ENCODE results near the gene SGTA.

Gene SGTA

DNA sequence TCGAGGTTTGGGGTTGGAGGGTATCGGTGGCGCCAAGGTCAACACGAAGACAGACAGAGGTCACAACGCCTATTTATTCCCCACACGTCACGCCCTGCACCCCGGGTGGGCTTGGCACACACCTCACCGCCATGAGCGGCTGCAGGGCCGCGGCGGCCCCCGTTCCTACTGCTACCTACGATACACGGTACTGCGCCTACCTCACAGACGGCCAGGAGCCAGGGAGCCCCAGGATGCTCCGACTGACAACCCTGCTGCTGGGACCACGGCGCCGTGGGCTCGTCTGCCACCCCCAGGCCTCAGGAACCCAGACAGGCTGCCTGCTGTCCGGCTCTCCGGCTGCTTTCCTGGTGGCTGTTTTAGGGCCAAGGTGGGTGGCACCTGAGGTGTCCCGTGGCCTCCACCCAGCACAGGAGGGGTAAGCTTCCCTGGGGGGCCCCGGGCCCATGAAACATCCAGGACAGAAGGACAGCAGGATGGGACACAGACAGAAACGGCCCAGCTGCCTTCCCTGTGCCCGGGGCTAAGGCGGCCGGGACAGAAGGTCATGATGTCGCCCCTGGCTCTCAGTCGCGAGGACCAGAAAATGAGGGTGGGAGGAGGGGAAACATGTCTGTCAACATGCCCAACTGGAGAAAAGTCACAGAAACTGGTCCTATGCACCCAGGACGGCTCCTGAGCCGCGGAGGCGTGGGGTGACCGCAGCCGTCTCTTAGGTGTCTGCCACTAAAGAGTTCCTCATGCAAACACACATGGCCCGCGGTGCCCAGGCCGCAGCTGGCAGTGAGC lies 28.2 kb downstream of the SGTA start:
- no peak for DNase-seq (ENCODE audit: low read depth)

DNA sequence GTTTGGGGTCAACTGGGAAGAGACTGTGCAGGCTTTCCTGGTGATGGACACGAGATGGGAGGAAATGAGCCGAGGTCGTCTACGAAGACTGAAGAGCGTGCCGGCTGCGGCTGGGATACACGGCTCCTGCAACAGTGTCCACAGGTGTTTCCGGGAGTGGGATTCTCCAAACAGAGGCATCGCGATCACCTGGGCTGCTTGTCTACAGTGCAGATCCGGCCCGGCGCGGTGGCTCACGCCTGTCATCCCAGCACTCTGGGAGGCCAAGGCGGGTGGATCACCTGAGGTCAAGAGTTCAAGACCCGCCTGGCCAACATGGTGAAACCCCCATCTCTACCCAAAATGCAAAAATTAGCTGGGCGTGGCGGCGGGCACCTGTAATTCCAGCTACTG lies 31.6 kb downstream of the SGTA start:
- DNase-seq (ENCODE audit: low read depth), result no peak

DNA sequence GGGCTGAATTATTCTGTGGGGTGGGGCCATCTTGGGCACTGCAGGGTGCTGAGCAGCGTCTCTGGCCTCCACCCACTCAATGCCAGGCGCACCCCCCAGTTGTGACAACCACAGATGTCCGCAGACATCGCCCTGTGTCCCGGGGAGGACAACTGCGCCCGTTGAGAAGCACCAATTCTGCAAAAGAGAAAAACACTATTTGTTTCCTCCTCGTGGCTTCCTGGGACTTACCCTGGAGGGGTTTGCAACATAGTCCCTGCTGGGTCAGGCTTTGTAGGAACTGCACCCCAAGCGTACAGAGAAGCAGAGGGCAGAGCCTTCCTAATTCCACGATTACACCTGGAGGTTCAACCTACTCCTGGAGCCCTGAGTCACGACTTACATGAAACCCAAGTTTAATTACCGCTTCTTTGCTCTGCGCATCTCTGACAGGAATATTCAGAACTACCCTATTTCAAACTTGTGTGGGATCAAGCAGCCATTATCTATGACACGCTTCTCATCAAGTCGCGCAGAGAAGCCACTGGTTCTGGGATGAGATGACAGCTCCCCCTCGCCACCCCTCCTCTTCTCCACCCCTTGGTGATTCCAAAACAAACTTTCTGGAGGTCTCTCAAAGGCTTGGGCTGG lies 32.1 kb downstream of the SGTA start:
- DNase-seq (ENCODE audit: low read depth), result no peak

DNA sequence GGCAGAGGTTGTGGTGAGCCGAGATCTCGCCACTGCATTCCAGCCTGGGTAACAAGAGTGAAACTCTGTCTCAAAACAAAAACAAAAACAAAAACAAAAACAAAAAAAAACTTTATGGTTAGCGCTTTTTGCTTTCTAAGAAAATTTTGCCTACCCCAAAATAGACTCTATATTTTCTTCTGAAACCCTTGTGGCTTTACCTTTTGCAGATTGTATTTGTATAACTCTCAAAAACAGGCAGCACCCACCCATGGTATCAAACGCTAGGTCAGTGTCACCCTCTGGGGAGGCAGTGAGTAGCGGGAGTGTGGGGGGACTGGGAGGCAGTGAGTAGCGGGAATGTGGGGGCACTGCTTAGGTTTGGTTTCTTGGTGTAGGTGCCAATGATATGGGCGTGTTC lies 35.7 kb downstream of the SGTA start:
- no peak for DNase-seq (ENCODE audit: low read depth)

DNA sequence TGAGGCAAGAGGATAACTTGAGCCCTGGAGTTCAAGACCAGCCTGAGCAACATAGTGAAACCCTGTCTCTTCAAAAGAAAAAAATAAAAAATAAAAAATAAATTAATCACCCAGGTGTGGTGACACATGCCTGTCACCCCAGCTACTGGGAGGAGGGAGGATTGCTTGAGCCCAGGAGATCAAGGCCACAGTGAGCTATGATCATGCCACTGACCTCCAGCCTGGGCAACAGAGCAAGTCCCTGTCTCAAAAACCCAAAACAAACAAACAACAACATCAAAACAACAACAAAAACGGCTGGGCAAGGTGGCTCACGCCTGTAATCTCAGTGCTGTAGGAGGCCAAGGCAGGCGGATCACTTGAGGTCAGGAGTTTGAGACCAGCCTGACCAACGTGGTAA lies 39.0 kb downstream of the SGTA start:
- DNase-seq (ENCODE audit: low read depth), result no peak

DNA sequence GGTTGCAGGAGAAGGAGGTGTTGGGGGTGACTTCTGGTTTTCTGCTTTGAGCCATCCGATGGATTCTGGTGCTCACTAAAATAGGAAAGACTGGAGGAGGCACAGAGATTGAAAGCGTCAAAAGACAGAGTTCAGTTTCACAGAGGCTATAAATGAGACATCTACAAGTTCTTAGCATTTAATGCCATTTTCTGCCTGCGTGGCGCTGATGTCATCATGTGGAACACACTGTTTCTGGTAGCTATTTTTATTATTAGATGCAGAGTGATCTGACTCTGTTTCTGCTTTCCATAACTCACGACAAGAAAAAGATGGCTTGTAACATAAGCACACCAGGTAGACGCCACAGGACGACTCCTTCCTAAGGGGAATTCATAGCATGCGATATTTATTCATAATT lies 40.0 kb downstream of the SGTA start:
- no peak for DNase-seq (ENCODE audit: low read depth)

DNA sequence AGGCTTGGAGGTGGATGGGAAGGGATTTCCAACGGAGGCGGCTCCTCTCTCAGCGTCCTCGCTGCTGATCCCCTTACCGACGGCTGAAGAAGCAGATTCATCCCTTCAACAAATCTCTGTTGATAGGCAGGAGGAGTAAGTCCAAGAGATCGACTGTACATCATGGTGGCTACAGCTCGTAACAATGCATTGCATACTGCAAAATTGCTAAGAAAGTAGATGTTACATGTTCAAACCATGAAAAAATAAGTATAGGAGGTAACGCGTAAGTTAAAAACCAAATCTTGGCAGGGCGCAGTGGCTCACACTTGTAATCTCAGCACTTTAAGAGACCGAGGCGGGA lies 42.8 kb downstream of the SGTA start:
- DNase-seq (ENCODE audit: low read depth), result no peak

DNA sequence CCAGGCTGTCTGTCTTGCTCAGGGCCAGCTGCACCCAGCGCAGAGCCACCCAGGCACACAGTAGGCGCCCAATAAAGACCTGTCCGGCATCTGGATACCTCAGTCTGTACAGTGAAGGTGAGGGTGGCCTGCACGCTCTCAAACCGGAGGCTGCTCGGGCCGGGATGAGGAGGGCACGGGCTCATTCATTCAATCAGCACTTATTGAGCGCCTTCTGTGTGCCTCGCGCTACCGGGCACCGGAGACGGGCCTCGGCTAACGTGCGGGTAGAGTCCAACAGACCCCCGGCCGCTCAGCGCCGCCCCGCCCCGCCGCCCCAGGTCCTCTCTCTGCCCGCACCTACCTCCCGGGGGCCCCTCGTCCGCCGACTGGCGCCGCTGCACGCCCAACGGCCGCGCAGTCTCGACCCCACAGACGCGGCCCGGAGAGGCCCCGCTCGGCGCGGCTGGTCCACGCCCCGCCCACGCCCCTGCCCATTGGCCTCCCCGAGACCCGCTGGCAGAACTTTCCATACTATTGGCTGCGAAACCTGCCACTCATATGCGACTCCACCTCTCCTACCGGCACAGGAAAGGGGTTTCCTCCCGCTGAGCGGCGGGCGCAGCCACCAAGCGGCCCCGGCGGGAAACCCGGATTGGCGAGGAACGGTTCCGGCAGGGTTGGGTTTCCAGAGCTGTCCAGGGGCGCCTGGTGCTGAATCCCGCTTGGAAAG lies 43.3 kb downstream of the SGTA start, which contains the start of gene SLC39A3:
Gene SLC39A3 (minus strand): TSS at position 416 of the 712 bp plus-strand sequence. CDS start 2,760 bp downstream, outside the sequence.
- DNase-seq (ENCODE audit: low read depth), result peak; percentile 89

DNA sequence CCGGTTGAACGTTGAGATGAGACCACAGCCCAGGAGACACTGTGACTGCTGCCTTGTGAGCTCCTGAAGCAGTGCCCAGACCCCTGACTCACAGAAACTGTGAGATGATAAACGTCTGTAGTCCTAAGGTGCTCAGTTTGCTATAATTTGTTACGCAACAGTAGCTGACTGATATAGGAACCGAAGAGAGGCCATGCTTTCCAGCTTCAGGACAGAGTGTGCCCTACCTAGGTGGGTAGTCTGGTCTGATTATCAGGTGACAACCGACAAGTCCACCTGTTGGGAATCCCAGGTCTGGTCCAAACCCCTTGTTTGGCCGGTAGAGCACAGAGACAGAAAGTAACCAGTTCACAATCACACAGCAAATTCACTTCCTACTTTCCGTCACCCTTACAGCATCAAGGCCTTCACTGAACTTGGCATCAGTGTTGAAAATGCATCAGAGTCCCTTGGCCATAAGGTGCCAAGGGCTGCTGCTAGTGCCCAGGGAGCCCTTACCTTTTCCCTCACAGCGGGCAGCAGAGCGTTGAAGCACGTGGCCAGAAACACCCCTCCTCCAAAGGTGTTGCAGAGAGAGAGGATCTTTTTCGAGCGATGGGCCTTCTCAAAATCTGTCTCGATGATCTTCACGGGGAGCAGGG lies 46.4 kb downstream of the SGTA start:
- DNase-seq (ENCODE audit: low read depth), result no peak

DNA sequence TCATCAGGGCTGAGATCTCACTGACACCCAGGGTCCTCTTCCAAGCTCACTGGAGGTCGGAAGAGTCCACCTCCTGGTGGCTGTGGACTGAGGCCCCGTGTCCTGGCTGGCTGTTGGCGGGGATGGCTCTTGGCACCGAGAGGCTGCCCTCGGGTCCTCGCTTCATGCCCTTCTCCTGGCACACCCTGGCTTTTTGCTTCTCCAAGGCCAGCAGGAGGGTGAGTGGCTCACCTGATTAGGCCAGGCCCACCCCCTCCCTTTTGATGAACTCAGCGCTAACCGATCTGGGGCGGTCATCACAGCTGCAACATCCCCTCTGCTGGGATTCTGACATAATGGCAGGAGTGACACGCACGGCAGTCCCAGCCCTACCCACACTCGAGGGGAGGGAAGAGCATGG lies 47.7 kb downstream of the SGTA start:
- no peak for DNase-seq (ENCODE audit: low read depth)

DNA sequence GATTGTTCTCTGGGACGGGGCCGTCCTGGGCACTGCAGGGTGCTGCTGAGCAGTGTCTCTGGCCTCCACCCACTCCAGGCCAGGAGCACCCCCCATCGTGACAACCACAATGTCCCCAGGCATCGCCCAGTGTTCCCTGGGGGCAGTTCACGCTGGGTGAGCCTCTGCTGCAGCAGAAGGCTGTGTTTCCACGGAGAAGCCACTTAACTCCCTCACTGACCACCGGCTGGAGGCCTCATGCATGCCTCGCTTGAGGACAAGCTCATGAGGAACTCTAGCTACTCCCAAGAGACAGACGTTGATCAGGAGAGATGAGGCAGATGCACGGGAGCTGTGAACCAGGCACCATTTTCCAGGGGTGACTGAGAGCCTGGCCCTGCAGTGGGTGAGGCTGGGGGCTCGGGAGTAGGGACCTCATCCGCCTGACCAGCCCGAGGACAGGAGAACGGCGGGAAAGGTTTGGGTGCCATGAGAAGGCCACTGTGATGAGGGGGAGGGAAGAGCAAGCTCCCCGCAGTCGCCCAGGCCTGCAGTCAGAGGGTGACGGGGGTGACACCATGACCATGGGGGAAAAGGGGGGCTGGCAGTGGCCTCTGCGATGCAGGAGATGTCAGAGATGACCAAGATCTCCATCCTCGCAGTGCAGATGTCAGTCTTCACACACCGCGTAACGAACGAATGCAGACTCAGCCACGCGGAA lies 48.3 kb downstream of the SGTA start:
- DNase-seq (ENCODE audit: low read depth), result no peak

DNA sequence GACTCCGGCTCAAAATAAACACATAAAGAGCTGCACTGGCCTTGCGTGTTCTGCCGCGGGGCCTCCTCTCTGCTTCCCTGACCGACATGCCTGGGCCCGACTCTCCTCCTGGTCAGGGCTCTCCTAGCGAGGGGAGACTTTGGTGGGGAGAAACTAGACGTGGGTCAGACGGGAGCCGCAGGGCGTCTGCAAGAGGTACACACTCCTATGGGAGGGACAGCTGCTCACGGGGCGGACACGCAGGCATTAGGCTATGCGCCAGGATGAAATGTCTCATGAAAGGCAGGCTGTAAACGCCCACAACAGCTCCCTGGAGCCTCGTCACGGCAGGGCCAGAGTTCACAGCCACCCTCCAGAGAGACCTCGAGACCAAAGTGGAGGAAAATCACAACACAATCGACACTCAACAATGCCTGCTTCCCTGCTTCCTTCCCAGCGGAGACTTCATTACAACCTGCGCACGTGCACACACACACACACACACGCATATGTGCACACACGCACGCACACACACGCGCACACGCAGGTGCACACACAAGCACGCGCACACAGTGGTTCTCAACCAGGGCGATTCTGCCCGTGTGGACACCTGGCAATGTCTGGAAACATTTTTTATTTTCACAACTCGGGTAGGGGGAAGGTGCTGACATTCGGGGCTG lies 49.0 kb downstream of the SGTA start:
- no peak for DNase-seq (ENCODE audit: low read depth)

DNA sequence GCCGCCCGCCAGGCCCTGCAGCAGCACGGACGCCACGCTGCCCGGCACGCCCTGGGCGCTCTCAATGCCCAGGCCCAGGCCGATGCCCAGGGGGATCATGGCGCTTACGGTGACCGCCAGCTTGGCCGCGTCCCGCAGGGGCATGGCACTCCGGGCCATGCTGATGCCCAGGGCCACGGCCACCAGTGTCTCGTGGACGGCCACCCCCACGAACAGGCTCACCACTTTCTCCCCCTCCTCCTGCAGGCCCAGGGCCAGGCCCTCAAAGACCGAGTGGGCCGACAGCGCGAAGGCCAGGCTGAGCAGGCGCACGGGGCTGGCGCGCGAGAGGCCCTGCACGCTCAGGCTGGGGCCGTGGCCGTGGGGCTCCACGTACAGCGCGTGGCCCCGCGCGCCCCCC lies 50.2 kb downstream of the SGTA start:
- DNase-seq (ENCODE audit: low read depth), result no peak

DNA sequence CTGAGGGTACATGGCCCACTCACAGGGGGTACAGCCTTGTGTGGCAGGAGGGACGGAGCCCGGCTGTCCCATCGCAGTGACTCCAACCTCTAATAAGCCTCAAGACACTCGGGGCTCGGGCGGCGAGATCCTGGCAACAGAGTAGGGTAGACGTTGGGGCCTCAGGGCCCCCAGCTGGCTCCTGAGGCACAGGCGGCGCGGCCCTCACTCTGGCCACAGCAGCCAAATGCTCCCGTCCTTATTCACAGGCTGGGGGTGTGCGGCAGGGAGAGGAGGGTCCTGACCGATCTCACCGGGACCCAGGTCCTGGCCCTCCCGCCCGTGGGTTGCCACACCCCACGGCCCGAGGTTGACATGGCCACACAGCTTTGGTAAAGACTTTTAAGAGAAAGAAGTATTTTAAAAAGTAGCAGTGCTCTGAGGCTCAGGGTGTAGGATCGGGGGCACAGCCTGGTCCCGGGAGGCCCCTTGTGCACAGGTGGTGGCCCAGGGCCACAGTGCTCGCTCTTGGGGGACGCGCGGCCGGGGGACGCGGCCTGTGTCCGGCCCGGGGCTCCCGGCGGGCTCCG lies 50.8 kb downstream of the SGTA start:
- no peak for DNase-seq (ENCODE audit: low read depth)

DNA sequence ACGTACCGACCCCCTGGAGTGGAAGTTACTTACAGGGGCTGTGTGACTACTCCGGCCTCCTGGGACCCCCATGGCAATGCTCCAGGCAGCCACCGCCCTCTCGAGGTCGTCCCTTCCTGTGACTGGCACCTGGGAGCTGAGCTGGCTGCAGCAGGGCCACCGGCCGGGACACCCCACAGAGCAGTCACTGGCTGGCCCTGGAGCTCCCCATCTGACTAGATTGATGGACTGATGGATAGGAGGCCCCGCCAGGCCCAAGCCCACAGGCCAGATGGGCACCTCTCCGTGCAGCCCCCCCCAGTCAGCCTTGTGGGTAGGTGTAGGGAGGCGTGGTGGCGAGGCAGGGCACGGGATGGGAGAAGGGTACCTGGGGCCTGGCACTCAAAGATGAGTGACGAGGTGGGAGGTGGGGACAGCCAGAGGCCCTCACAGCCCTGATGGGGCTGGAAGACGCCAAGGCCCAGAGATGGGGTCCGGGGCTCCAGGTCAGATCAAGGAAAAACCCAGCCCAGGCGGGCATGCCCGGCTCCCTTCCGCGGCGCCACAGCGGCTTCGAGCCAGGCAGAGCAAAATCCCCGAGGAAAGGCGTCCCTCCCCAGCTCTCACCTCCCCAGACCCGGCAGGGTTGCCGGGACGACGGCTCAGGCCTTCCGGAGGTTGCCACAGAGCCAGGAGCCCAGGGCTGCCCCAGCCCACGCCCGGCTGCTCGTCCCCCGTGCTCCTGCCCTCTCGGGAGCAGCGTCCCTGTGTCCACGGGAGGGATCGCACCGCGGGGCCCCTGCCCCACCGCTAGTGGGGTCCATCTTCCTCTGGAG lies 51.7 kb downstream of the SGTA start:
- DNase-seq (ENCODE audit: low read depth), result no peak

DNA sequence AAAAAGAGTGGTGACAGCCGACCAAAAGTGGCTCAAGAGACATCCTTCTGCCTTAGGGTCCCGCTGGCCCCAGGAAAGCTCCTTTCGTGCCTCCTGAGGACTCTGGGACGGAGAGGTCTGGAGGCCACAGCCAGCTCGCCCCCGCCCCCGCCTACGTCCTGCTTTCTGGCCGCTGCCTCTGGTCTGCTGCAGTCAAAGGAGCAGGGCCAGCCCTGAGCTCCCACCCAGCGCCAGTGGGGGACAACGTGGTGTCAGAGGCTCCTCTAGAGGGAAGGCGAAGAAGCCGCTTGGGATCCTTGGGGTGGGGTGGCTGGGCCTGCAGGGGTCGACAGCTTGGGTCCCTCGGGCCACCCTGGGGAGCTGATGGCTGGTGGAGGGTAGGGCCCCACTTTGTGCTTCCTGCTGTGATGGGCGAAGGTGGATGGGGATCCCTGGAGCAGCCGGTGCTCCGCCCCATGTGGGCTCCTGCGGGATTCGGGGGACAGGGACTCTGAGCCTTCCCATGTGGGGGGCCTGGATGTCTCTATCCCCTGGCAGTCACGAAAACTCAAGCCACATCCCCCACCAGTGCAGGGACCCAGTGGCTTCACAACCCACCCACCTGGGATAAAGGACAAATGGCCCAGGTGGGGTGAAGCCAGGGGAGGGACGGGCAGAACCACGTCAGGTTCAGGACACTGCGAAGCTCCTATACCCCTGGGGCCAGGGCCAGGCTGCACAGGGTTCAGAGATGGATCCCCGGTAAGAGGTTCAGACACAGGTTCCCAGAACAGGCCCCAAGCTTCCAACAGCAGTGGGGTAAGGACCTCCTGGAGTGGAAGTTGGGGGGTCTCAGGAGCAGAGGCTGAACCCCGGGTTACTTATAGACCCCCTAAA lies 52.9 kb downstream of the SGTA start:
- no peak for DNase-seq (ENCODE audit: low read depth)

DNA sequence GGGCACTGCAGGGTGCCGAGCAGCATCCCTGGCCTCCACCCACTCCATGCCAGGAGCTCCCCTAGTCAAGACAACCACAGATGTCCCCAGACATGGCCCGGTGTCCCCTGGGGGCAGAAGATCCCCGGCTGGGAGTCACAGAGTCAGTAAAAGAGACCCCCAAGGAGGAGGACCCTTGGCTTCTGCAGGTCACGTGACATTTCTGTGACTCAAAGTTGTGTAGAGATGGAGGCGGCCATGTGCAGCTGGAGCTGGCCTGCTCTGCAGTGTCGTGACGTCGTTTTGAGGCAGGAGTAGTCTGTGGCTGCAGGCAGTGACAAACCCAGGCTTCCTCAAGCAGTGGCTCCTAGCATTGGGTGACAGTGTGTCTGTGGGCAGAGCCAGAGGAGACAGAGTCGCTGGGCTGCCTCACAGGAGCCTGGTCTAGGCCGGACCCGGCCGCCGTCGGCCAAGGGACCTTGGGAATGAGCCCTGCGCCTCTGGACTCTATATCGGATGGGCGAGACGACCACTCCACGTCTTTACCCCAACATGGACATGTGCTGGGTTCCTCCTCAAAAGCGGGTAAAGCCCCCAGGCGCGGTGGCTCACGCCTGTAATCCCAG lies 54.2 kb downstream of the SGTA start:
- no peak for DNase-seq (ENCODE audit: low read depth)

DNA sequence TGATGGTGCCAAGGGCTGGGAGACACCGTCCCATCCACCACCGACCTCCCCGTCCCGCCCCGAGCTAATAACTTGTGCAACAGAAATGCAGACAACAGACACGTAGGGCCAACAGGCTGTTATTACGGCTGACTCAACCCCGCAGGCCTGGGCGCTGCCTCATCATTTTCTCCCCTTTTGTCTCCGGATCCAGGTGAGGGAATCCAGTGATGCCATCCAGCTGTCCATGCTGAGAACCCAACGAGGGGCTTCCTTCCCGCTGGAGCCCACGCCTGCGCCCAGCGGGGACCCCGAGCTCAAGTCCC lies 55.5 kb downstream of the SGTA start:
- no peak for DNase-seq (ENCODE audit: low read depth)

Data from non-pigmented ciliary epithelial cell (primary cell).